Kasumi-1 (cell line): Measurements from ENCODE around the gene HEG1.

Experiments used
- DNase-seq, 2 experiments: peaks; one replicate each; lab custom pipeline; 2025; lab: John Stamatoyannopoulos, UW

The HEG1 gene

GRCh38 chr3:125010393-125010792 lies 45.4 kb downstream of the HEG1 start:
- DNase-seq: no peak

GRCh38 chr3:125008766-125009165 lies 47.0 kb downstream of the HEG1 start:
- DNase-seq: no peak

- DNase-seq: no peak
Observed at GRCh38 chr3:125006291-125006731, 49.5 kb downstream of the HEG1 start.

GRCh38 chr3:125005676-125006075 lies 50.1 kb downstream of the HEG1 start:
- DNase-seq: no peak

GRCh38 chr3:125005222-125005621 lies 50.6 kb downstream of the HEG1 start:
- DNase-seq: no peak

- DNase-seq: no peak
Observed at GRCh38 chr3:125003859-125004595, 51.8 kb downstream of the HEG1 start.

GRCh38 chr3:125003369-125003853 lies 52.4 kb downstream of the HEG1 start:
- DNase-seq: no peak

- DNase-seq: no peak
Observed at GRCh38 chr3:125002414-125003368, 53.1 kb downstream of the HEG1 start.

- no peak for DNase-seq
Observed at GRCh38 chr3:125001557-125002413, 54.0 kb downstream of the HEG1 start.

- DNase-seq: no peak
Observed at GRCh38 chr3:125000661-125001060, 55.1 kb downstream of the HEG1 start.

GRCh38 chr3:124999897-125000435 lies 55.8 kb downstream of the HEG1 start:
- no peak for DNase-seq

- DNase-seq: no peak
Observed at GRCh38 chr3:124999317-124999716, 56.5 kb downstream of the HEG1 start.

GRCh38 chr3:124998247-124998630 lies 57.6 kb downstream of the HEG1 start:
- no peak for DNase-seq

GRCh38 chr3:124997303-124998246 lies 58.2 kb downstream of the HEG1 start:
- no peak for DNase-seq

- peak; percentile 23 to 63 for DNase-seq
Observed at GRCh38 chr3:124995460-124995994, 60.3 kb downstream of the HEG1 start.

GRCh38 chr3:124993466-124993865 lies 62.3 kb downstream of the HEG1 start:
- no peak for DNase-seq

GRCh38 chr3:124992041-124992440 lies 63.8 kb downstream of the HEG1 start:
- no peak for DNase-seq

- DNase-seq: no peak
Observed at GRCh38 chr3:124986192-124987143, 69.3 kb downstream of the HEG1 start.

- no peak for DNase-seq
Observed at GRCh38 chr3:124985349-124985748, 70.4 kb downstream of the HEG1 start.
